Dedifferentiated amniotic fluid mesenchymal stem cell (primary cell): Measurements from ENCODE around the gene HP1BP3.
"Not testable (repeated sequence)": the region's sequence is repeated elsewhere in the genome, so short reads cannot be mapped to it uniquely, and the experiment has no call there.

Source experiments
- DNase-seq: peaks from one replicate; pipeline ENCODE4 v3.0.0-alpha.2; 2016; ENCODE audit errors: extremely low spot score

HP1BP3 gene

GRCh38 chr1:20727746-20728316, 59.3 kb downstream of the HP1BP3 start:
- DNase-seq, result no peak

GRCh38 chr1:20726932-20727745, 60.0 kb downstream of the HP1BP3 start:
- no peak for DNase-seq

- no peak for DNase-seq
These were observed 60.8 kb downstream of the HP1BP3 start for GRCh38 chr1:20726118-20726911.

GRCh38 chr1:20725189-20726117, 61.7 kb downstream of the HP1BP3 start:
- DNase-seq, result no peak

GRCh38 chr1:20724364-20725188, 62.5 kb downstream of the HP1BP3 start:
- no peak for DNase-seq

GRCh38 chr1:20723537-20724363, 63.4 kb downstream of the HP1BP3 start:
- DNase-seq, result no peak

- no peak for DNase-seq
These were observed 64.0 kb downstream of the HP1BP3 start for GRCh38 chr1:20723159-20723536.

GRCh38 chr1:20721117-20722061, 65.7 kb downstream of the HP1BP3 start:
- no peak for DNase-seq

GRCh38 chr1:20720631-20721091, 66.4 kb downstream of the HP1BP3 start:
- no peak for DNase-seq

- DNase-seq, result no peak
These were observed 67.1 kb downstream of the HP1BP3 start for GRCh38 chr1:20719871-20720620.

GRCh38 chr1:20719261-20719660, 67.8 kb downstream of the HP1BP3 start:
- DNase-seq, result no peak

- not testable (repeated sequence) for DNase-seq
These were observed 68.7 kb downstream of the HP1BP3 start for GRCh38 chr1:20718343-20718882.

GRCh38 chr1:20717452-20718342, 69.4 kb downstream of the HP1BP3 start, which contains the start of gene KIF17:
Gene KIF17 (minus strand): TSS chr1:20718007. CDS start chr1:20717706, 301 bp downstream.
- peak; percentile 59 for DNase-seq

GRCh38 chr1:20716232-20716631, 70.9 kb downstream of the HP1BP3 start:
- DNase-seq, result no peak

- no peak for DNase-seq
These were observed 71.7 kb downstream of the HP1BP3 start for GRCh38 chr1:20715406-20715805.

GRCh38 chr1:20713440-20713839, 73.7 kb downstream of the HP1BP3 start:
- DNase-seq, result no peak
